ENCODE data around the gene UGT1A9. TPM values are rescaled to one million over a fixed set of nuclear protein-coding genes. Genes with fewer than 3 reads are reported as not detected.
A peak's percentile ranks its signal among the peaks of the same experiment; 100 is the strongest.

Gene UGT1A9
- polyA plus RNA-seq, 1 of the 3 experiments (the other 2 are of a cell fraction) = not detected

- no peak overlapping the region for H2AFZ ChIP-seq (ENCODE audit: low read depth)
- POLR2A ChIA-PET = no interaction called here
- H3K27me3 ChIP-seq (ENCODE audit: insufficient read depth) = no peaks in the 10 kb centered on the region
- 71% methylated on average over 6 of the region's 9 CpGs for WGBS (ENCODE audit: low lambda C conversion rate)
- H4K20me1 ChIP-seq (ENCODE audit: insufficient read depth) = no peaks in the 10 kb centered on the region
- H3F3A ChIP-seq (replicated peaks; ENCODE audit: insufficient read depth) = no peaks in the 10 kb centered on the region
- H3K4me1 ChIP-seq (ENCODE audit: control insufficient read depth in 1 of 2, insufficient read depth in 2 of 2, low read depth in 1 of 2, low read length in 1 of 2) = no peaks in the 10 kb centered on the region
- no peaks in the 10 kb centered on the region for H3K36me3 ChIP-seq (replicated peaks in 1 of 2; ENCODE audit: control insufficient read depth in 1 of 2, insufficient read depth in 2 of 2, low read length in 1 of 2)
- H3K4me2 ChIP-seq = no peak overlapping the region
- H3K9me2 ChIP-seq = no peaks in the 10 kb centered on the region
- no peaks in the 10 kb centered on the region; the same call in 1 of the 2 replicates for H3K9me3 ChIP-seq
- DNase-seq = no peak
- no peak overlapping the region for H3K4me3 ChIP-seq (ENCODE audit: low read depth in 2 of 2, low read length in 1 of 2)
- no peak overlapping the region for H3K27ac ChIP-seq (ENCODE audit: low read depth in 2 of 2, low read length in 1 of 2)
- H3K9ac ChIP-seq = no peak overlapping the region
- no peaks in the 10 kb centered on the region for H3K79me2 ChIP-seq (ENCODE audit: insufficient read depth)
- CTCF ChIA-PET = no interaction called here
- TF ChIP-seq TAF1 (IDR thresholded peaks at IDR 0.05; ENCODE audit: borderline replicate concordance, low read depth, low read length) = no peak
- no peak for TF ChIP-seq SIN3A (IDR thresholded peaks at IDR 0.05; ENCODE audit: borderline replicate concordance, low read depth, low read length)
- no peak for TF ChIP-seq ELF1 (IDR thresholded peaks at IDR 0.05)
- no peak for TF ChIP-seq SMC3 (IDR thresholded peaks at IDR 0.05; ENCODE audit: low read depth, low read length)
- no peak for TF ChIP-seq RAD21 (IDR thresholded peaks at IDR 0.05; ENCODE audit: low read length)
- 0 out of 2 replicates have a peak, but pooled peaks have one; percentile 13 for TF ChIP-seq MEF2A (IDR thresholded peaks at IDR 0.05; ENCODE audit: borderline replicate concordance, low read depth)
- no peak for TF ChIP-seq TCF12 (IDR thresholded peaks at IDR 0.05)
Observed at GRCh38 chr2:233801357-233802131, 129.8 kb downstream of the UGT1A9 start.

- ChIA-PET CTCF (no interaction called here), POLR2A (no interaction called here)
- no peak overlapping the region for H2AFZ ChIP-seq (ENCODE audit: low read depth)
- no peak for TF ChIP-seq FOSL2 (IDR thresholded peaks at IDR 0.05; ENCODE audit: borderline replicate concordance, low read depth)
- no peak for TF ChIP-seq PBX3 (IDR thresholded peaks at IDR 0.05)
- TF ChIP-seq CTCF (IDR thresholded peaks at IDR 0.05) = no peak
- TF ChIP-seq RFX5 (IDR thresholded peaks at IDR 0.05; ENCODE audit: low read length) = no peak
- TF ChIP-seq MXI1 (IDR thresholded peaks at IDR 0.05; ENCODE audit: low read depth, low read length) = no peak
- no peak for TF ChIP-seq ZBTB33 (IDR thresholded peaks at IDR 0.05; ENCODE audit: borderline replicate concordance, low read depth)
- no peak for TF ChIP-seq CHD2 (IDR thresholded peaks at IDR 0.05; ENCODE audit: low read length, partially characterized antibody)
- no peak for TF ChIP-seq JUND (IDR thresholded peaks at IDR 0.05)
- no peak for TF ChIP-seq MAX (IDR thresholded peaks at IDR 0.05; ENCODE audit: low read depth)
- TF ChIP-seq GATA2 (CRISPR knock-in tag; IDR thresholded peaks at IDR 0.05) = no peak
- no peak for TF ChIP-seq GABPA (IDR thresholded peaks at IDR 0.05; ENCODE audit: low read depth)
- no peak for TF ChIP-seq TEAD4 (IDR thresholded peaks at IDR 0.05; ENCODE audit: borderline replicate concordance, insufficient read depth)
- no peak for TF ChIP-seq FOXJ3 (CRISPR knock-in tag; IDR thresholded peaks at IDR 0.05)
- TF ChIP-seq NRF1 (IDR thresholded peaks at IDR 0.05; ENCODE audit: low read depth, low read length) = no peak
- no peak for TF ChIP-seq POLR2AphosphoS5 (IDR thresholded peaks at IDR 0.05; ENCODE audit: low read depth, low read length)
- no peak for DNase-seq
- H3K9me3 ChIP-seq = no peaks in the 10 kb centered on the region; the same call in 1 of the 2 replicates
- H3K4me3 ChIP-seq (ENCODE audit: low read depth in 2 of 2, low read length in 1 of 2) = no peak overlapping the region
- H3K79me2 ChIP-seq (ENCODE audit: insufficient read depth) = no peaks in the 10 kb centered on the region
- WGBS (ENCODE audit: low lambda C conversion rate) = 38% methylated on average over 3 of the region's 3 CpGs
- no peaks in the 10 kb centered on the region for H4K20me1 ChIP-seq (ENCODE audit: insufficient read depth)
- no peaks in the 10 kb centered on the region for H3F3A ChIP-seq (replicated peaks; ENCODE audit: insufficient read depth)
- no peak overlapping the region for H3K4me2 ChIP-seq
- no peak overlapping the region for H3K9ac ChIP-seq
- no peaks in the 10 kb centered on the region for H3K9me2 ChIP-seq
- H3K27me3 ChIP-seq (ENCODE audit: insufficient read depth) = no peaks in the 10 kb centered on the region
- H3K36me3 ChIP-seq (replicated peaks in 1 of 2; ENCODE audit: control insufficient read depth in 1 of 2, insufficient read depth in 2 of 2, low read length in 1 of 2) = no peaks in the 10 kb centered on the region
- H3K4me1 ChIP-seq (ENCODE audit: control insufficient read depth in 1 of 2, insufficient read depth in 2 of 2, low read depth in 1 of 2, low read length in 1 of 2) = no peaks in the 10 kb centered on the region
- no peak overlapping the region for H3K27ac ChIP-seq (ENCODE audit: low read depth in 2 of 2, low read length in 1 of 2)
Observed at GRCh38 chr2:233802132-233802815, 130.6 kb downstream of the UGT1A9 start.
